Activated CD8-positive, alpha-beta memory T cell treated with anti-CD3 and anti-CD28 coated beads, Interleukin-2, amount 50 U/mL, for 1 hour (primary cell): Measurements from ENCODE around the gene PPIP5K1.

Experiments used
- DNase-seq: peaks from one replicate; pipeline ENCODE4 v3.0.0-alpha.2; 2020; ENCODE audit errors: extremely low read depth

PPIP5K1 gene

GRCh38 chr15:43492266-43492665 is 97.7 kb downstream of the PPIP5K1 start:
- no peak for DNase-seq

- DNase-seq: no peak
These were observed 100.8 kb downstream of the PPIP5K1 start for GRCh38 chr15:43489191-43489590.

- no peak for DNase-seq
These were observed 101.2 kb downstream of the PPIP5K1 start for GRCh38 chr15:43488790-43489189.

GRCh38 chr15:43487271-43487895 is 102.6 kb downstream of the PPIP5K1 start:
- no peak for DNase-seq

GRCh38 chr15:43484455-43484854 is 105.6 kb downstream of the PPIP5K1 start:
- no peak for DNase-seq
